ENCODE results near the gene ANGPT4. TPM values are rescaled to one million over a fixed set of nuclear protein-coding genes. Genes with fewer than 3 reads are reported as not detected.

ANGPT4 gene
- total and polyA plus RNA-seq, 2 of the 8 experiments (the other 6 are each of a cell fraction or from before 2014, with no cell fraction given), result 0.07 to 0.33 TPM

- no peak for TF ChIP-seq RAD21 (IDR thresholded peaks at IDR 0.05 in 1 of 2, conservative IDR thresholded peaks at IDR 0.05 in 1 of 2; ENCODE audit: low read depth in 2 of 2, low read length in 2 of 2)
- TF ChIP-seq POLR2A (IDR thresholded peaks at IDR 0.05; ENCODE audit: control extremely low read depth in 1 of 2, low read depth in 2 of 2, low read length in 2 of 2), result no peak
- no peak for TF ChIP-seq POU5F1 (IDR thresholded peaks at IDR 0.05; ENCODE audit: low read depth, low read length)
- TF ChIP-seq SAP30 (IDR thresholded peaks at IDR 0.05; ENCODE audit: insufficient read depth, insufficient replicate concordance, low read length), result no peak
- no peak for TF ChIP-seq JUN (IDR thresholded peaks at IDR 0.05; ENCODE audit: low read depth, low read length)
- no peak for TF ChIP-seq TAF7 (optimal IDR thresholded peaks at IDR 0.05; ENCODE audit: borderline replicate concordance, low read depth, low read length)
These were observed at the start of gene ANGPT4 (continued) for GRCh38 chr20:916125-916799.
